IMR-90 (cell line): ENCODE measurements around the gene C3. TPM values are rescaled to one million over a fixed set of nuclear protein-coding genes. Genes with fewer than 3 reads are reported as not detected.

Source experiments
- ATAC-seq: fragments of 200-7000 bp; cut with Tn5 transposase; 2 replicates; pipeline ENCODE4 v1.9.1; 2020; ENCODE audit warnings: low read depth, mild to moderate bottlenecking, moderate library complexity
- BruUV-seq: library from RNA; stranded (reverse); fragments of 400-500 nt; replicated peaks from 2 replicates; lab custom pipeline; 2021; lab: Mats Ljungman, UMichigan
- CTCF ChIA-PET: fragments of 300-600 bp; formaldehyde crosslinking; extraction: SDS; loops from one replicate; lab custom pipeline; 2021; ENCODE audit warnings: antibody characterized with exemption; lab: Yijun Ruan, JAX
- POLR2A ChIA-PET: fragments of 300-600 bp; sonication (Branson Sonifier 250); formaldehyde crosslinking; loops from one replicate; lab custom pipeline; 2022; ENCODE audit warnings: antibody characterized with exemption; ENCODE audit not compliant: unreplicated experiment; lab: Charles Lee
- DNase-seq: peaks from one replicate; pipeline ENCODE4 v3.0.0; 2013
- H2AFZ ChIP-seq: replicated peaks from 2 replicates; pipeline ENCODE3; 2013; ENCODE audit warnings: low read length, mild to moderate bottlenecking; ENCODE audit not compliant: poor library complexity
- H2AK5ac ChIP-seq: 2 replicates; pipeline ENCODE4 v1.6.1; 2013; ENCODE audit warnings: low read depth, low read length, inconsistent platforms
- H2AK9ac ChIP-seq: replicated peaks from 2 replicates; pipeline ENCODE3; 2013; ENCODE audit warnings: mild to moderate bottlenecking, low read depth, low read length, moderate library complexity; ENCODE audit not compliant: poor library complexity
- H2BK120ac ChIP-seq: 2 replicates; pipeline ENCODE4 v1.6.1; 2013; ENCODE audit warnings: low read depth, low read length, inconsistent platforms
- H2BK15ac ChIP-seq: 3 replicates; pipeline ENCODE4 v1.6.1; 2013; ENCODE audit warnings: low read depth, low read length, inconsistent platforms
- H2BK20ac ChIP-seq: 2 replicates; pipeline ENCODE4 v1.6.1; 2013; ENCODE audit warnings: low read depth, mild to moderate bottlenecking, inconsistent platforms, low read length, moderate library complexity
- H2BK5ac ChIP-seq: 2 replicates; pipeline ENCODE4 v1.6.1; 2013; ENCODE audit warnings: mild to moderate bottlenecking, low read depth, low read length, inconsistent platforms; ENCODE audit not compliant: poor library complexity, severe bottlenecking
- H3K14ac ChIP-seq: replicated peaks from 2 replicates; pipeline ENCODE4 v1.6.1; 2013; ENCODE audit warnings: low read depth, low read length, inconsistent platforms
- H3K18ac ChIP-seq: 2 replicates; pipeline ENCODE4 v1.6.1; 2013; ENCODE audit warnings: low read depth, low read length, control low read depth
- H3K23ac ChIP-seq: 2 replicates; pipeline ENCODE4 v1.6.1; 2013; ENCODE audit warnings: low read depth, low read length, inconsistent platforms
- H3K27ac ChIP-seq: 2 replicates; pipeline ENCODE4 v1.5.1; 2013; ENCODE audit warnings: mild to moderate bottlenecking, control low read depth, low read length; ENCODE audit not compliant: insufficient read depth
- H3K27me3 ChIP-seq: 2 replicates; pipeline ENCODE4 v1.6.1; 2013; ENCODE audit warnings: low read length; ENCODE audit not compliant: control insufficient read depth, insufficient read depth
- H3K36me3 ChIP-seq: 2 replicates; pipeline ENCODE4 v1.6.1; 2013; ENCODE audit warnings: low read length, mixed read lengths; ENCODE audit not compliant: control insufficient read depth, insufficient read depth
- H3K4ac ChIP-seq: 2 replicates; pipeline ENCODE4 v1.6.1; 2013; ENCODE audit warnings: low read depth, low read length, inconsistent platforms
- H3K4me1 ChIP-seq: 2 replicates; pipeline ENCODE4 v1.6.1; 2013; ENCODE audit warnings: low read length, mixed read lengths; ENCODE audit not compliant: control insufficient read depth, insufficient read depth
- H3K4me2 ChIP-seq: 2 replicates; pipeline ENCODE4 v1.6.1; 2013; ENCODE audit warnings: low read depth, mild to moderate bottlenecking, control low read depth, low read length, moderate library complexity
- H3K4me3 ChIP-seq: 2 replicates; pipeline ENCODE4 v1.5.1; 2013; ENCODE audit warnings: low read depth, mild to moderate bottlenecking, control low read depth, low read length, moderate library complexity; ENCODE audit not compliant: insufficient read depth
- H3K56ac ChIP-seq: 2 replicates; pipeline ENCODE4 v1.6.1; 2013; ENCODE audit warnings: low read length, inconsistent platforms; ENCODE audit not compliant: insufficient read depth; ENCODE audit errors: extremely low read depth
- H3K79me1 ChIP-seq, 2 experiments: 2 replicates each; pipeline ENCODE4 v1.6.1; 2013; ENCODE audit warnings: low read length in 2 of 2, inconsistent platforms in 1 of 2, low read depth in 1 of 2
- H3K9ac ChIP-seq: 2 replicates; pipeline ENCODE4 v1.6.1; 2013; ENCODE audit warnings: low read depth, low read length, control low read depth
- H3K9me1 ChIP-seq: 2 replicates; pipeline ENCODE4 v1.6.1; 2013; ENCODE audit warnings: low read length, inconsistent platforms; ENCODE audit not compliant: insufficient read depth
- H3K9me3 ChIP-seq: 2 replicates; pipeline ENCODE4 v1.6.1; 2013; ENCODE audit warnings: low read length; ENCODE audit not compliant: control insufficient read depth, insufficient read depth
- H4K20me1 ChIP-seq: 2 replicates; pipeline ENCODE4 v1.6.1; 2013; ENCODE audit warnings: low read length, inconsistent platforms; ENCODE audit not compliant: insufficient read depth
- H4K5ac ChIP-seq: 2 replicates; pipeline ENCODE4 v1.6.1; 2013; ENCODE audit warnings: mild to moderate bottlenecking, low read depth, low read length, control low read depth
- H4K8ac ChIP-seq, 2 experiments: 2 replicates each; pipeline ENCODE4 v1.6.1; 2013; ENCODE audit warnings: low read depth in 2 of 2, low read length in 2 of 2, control low read depth in 1 of 2, inconsistent platforms in 1 of 2
- H4K91ac ChIP-seq: 2 replicates; pipeline ENCODE4 v1.6.1; 2013; ENCODE audit warnings: low read depth, low read length, inconsistent platforms; ENCODE audit not compliant: insufficient read depth
- BHLHE40 ChIP-seq: fragments of 150-350 bp; IDR thresholded peaks from 2 replicates; pipeline ENCODE4 v1.6.1; 2016; ENCODE audit warnings: mild to moderate bottlenecking, low read depth, low read length
- CEBPB ChIP-seq: IDR thresholded peaks from 2 replicates; pipeline ENCODE4 v1.6.1; 2012; ENCODE audit warnings: low read depth, low read length, improper control_type of control experiment
- CHD1 ChIP-seq: IDR thresholded peaks from 2 replicates; pipeline ENCODE4 v1.6.1; 2012; ENCODE audit warnings: low read depth, low read length, improper control_type of control experiment
- FOS ChIP-seq: fragments of 150-350 bp; IDR thresholded peaks from 2 replicates; pipeline ENCODE4 v1.6.1; 2016; ENCODE audit warnings: low read depth, low read length
- MAFK ChIP-seq: IDR thresholded peaks from 2 replicates; pipeline ENCODE4 v1.6.1; 2012; ENCODE audit warnings: low read depth, low read length, improper control_type of control experiment
- MAZ ChIP-seq: IDR thresholded peaks from 2 replicates; pipeline ENCODE4 v1.6.1; 2012; ENCODE audit warnings: low read depth, mild to moderate bottlenecking, low read length, improper control_type of control experiment, moderate library complexity, borderline replicate concordance
- MXI1 ChIP-seq: IDR thresholded peaks from 2 replicates; pipeline ENCODE4 v1.6.1; 2012; ENCODE audit warnings: low read depth, mild to moderate bottlenecking, low read length, moderate library complexity, borderline replicate concordance
- NFE2L2 ChIP-seq: fragments of 150-350 bp; IDR thresholded peaks from 2 replicates; pipeline ENCODE4 v1.6.1; 2016; ENCODE audit warnings: low read depth, mild to moderate bottlenecking, low read length
- POLR2A ChIP-seq: IDR thresholded peaks from 2 replicates; pipeline ENCODE4 v1.6.1; 2012; ENCODE audit warnings: mild to moderate bottlenecking, low read depth, low read length
- RAD21 ChIP-seq: IDR thresholded peaks from 2 replicates; pipeline ENCODE4 v1.6.1; 2012; ENCODE audit warnings: low read length, improper control_type of control experiment
- RCOR1 ChIP-seq: IDR thresholded peaks from 2 replicates; pipeline ENCODE4 v1.6.1; 2012; ENCODE audit warnings: mild to moderate bottlenecking, low read length, improper control_type of control experiment; ENCODE audit not compliant: insufficient replicate concordance
- RFX5 ChIP-seq: IDR thresholded peaks from 2 replicates; pipeline ENCODE4 v1.8.0; 2012; ENCODE audit warnings: low read depth, mild to moderate bottlenecking, low read length, moderate library complexity
- SMC3 ChIP-seq: fragments of 150-350 bp; IDR thresholded peaks from 2 replicates; pipeline ENCODE4 v1.6.1; 2016; ENCODE audit warnings: low read depth, mild to moderate bottlenecking, antibody characterized with exemption, low read length, moderate library complexity
- WGBS, 2 experiments: methylation state at CpG; one replicate each; pipeline versions ENCODE4 v1.1.5 to v1.1.7; 2013; ENCODE audit warnings: missing lambda C conversion rate in 2 of 2; ENCODE audit not compliant: insufficient read length in 1 of 2; ENCODE audit errors: extremely low coverage in 2 of 2; 5-methylcytosine and 5-hydroxymethylcytosine counted together
- dilution Hi-C: fragments of 300-500 bp; cut with HindIII; formaldehyde crosslinking; loops from one replicate; pipeline ENCODE4 v1.14.3; 2018; ENCODE audit warnings: low sequenced_read_pairs; ENCODE audit not compliant: unreplicated experiment
- in situ Hi-C: fragments of 300-500 bp; cut with MboI; formaldehyde crosslinking; loops from 3 replicates; pipeline ENCODE4 v1.14.3; 2019; ENCODE audit warnings: low sequenced_read_pairs, inconsistent platforms, mixed read lengths
- intact Hi-C: fragments of 100-400 bp; cut with micrococcal nuclease; formaldehyde crosslinking; loops from 2 replicates; pipeline ENCODE4 v1.10.0; 2022
- polyA plus RNA-seq, 3 experiments: library from polyadenylated mRNA; depleted of rRNA; stranded (reverse); fragments of >200 nt; gene quantifications; 2 replicates each; pipeline ENCODE4 v1.2.3, GENCODE V29; 2012; ENCODE audit warnings: low replicate concordance in 1 of 3
- total RNA-seq: library from RNA; depleted of rRNA; stranded (reverse); fragments of >200 nt; gene quantifications from 2 replicates; pipeline ENCODE4 v1.2.3, GENCODE V29; 2012
- TF ChIP-seq, protein P1 (sequence below): conservative IDR thresholded peaks from 2 replicates; pipeline ENCODE4 v1.5.1; 2012; ENCODE audit warnings: mild to moderate bottlenecking, low read depth, low read length, improper control_type of control experiment
- TF ChIP-seq, protein P2 (sequence below): fragments of 150-350 bp; IDR thresholded peaks from 2 replicates; pipeline ENCODE4 v1.6.1; 2016; ENCODE audit warnings: low read depth, mild to moderate bottlenecking, low read length, moderate library complexity, borderline replicate concordance
- TF ChIP-seq, protein P3 (sequence below): fragments of 150-350 bp; IDR thresholded peaks from 2 replicates; pipeline ENCODE4 v1.6.1; 2017; ENCODE audit warnings: mild to moderate bottlenecking, antibody characterized with exemption, low read length, low read depth

The C3 gene
- total and polyA plus RNA-seq, 2 of the 4 experiments (the other 2 are of a cell fraction): 0.36 TPM; not detected in 1

DNA sequence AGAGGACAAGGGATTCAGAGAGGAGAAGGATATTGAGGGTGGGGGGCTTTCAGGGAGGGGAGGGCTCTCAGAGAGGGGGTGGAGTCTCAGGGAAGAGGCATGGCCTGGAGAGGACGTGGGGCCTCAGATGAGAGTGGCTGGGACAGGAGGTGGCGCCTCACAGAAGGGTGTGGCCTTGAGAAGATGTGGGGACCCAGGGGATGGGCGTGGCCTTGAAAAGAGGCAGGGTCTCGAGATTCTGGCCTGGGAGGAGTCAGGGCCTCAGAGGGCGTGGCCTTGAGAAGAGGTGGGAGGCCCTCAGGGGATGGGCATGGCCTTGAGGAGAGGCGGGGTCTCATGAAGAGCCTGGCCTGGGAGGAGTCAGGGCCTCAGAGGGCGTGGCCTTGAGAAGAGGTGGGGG, 26.8 kb downstream of the C3 start:
- Histone ChIP-seq H3K27ac (no peak overlapping the region), H3K18ac (no peak overlapping the region), H3K4ac (no peak overlapping the region), H3K9ac (no peak overlapping the region), H3K56ac (no peak overlapping the region), H2BK120ac (no peak overlapping the region), H3K9me1 (no peaks in the 10 kb centered on the region), H3K4me3 (no peak overlapping the region), H3K9me3 (peaks cover 16% of the 10 kb centered on the region; the same call in 1 of the 2 replicates), H3K14ac (no peak overlapping the region), H3K27me3 (no peaks in the 10 kb centered on the region), H3K4me1 (no peaks in the 10 kb centered on the region), H2AK9ac (no peak overlapping the region), H2AFZ (no peak overlapping the region), H4K91ac (no peak overlapping the region), H3K36me3 (no peaks in the 10 kb centered on the region), H3K23ac (no peak overlapping the region), H2AK5ac (no peak overlapping the region), H2BK5ac (no peak overlapping the region), H3K79me1 (no peaks in the 10 kb centered on the region), H4K5ac (no peak overlapping the region), H2BK20ac (no peak overlapping the region), H4K20me1 (no peaks in the 10 kb centered on the region), H3K4me2 (no peak overlapping the region), H4K8ac (no peak overlapping the region), H2BK15ac (no peak overlapping the region)
- POLR2A ChIA-PET: no interaction called here
- dilution Hi-C loops (no loop called here), in situ Hi-C loops (no loop called here), intact Hi-C loops (no loop called here)
- CTCF ChIA-PET: no interaction called here
- TF ChIP-seq CHD1 (no peak), MAZ (no peak), MAFK (no peak), POLR2A (no peak), NFE2L2 (no peak), RAD21 (no peak), RFX5 (no peak), RCOR1 (no peak), CEBPB (no peak), FOS (no peak), SMC3 (no peak), BHLHE40 (no peak), MXI1 (no peak)
- TF ChIP-seq, protein P1, sequence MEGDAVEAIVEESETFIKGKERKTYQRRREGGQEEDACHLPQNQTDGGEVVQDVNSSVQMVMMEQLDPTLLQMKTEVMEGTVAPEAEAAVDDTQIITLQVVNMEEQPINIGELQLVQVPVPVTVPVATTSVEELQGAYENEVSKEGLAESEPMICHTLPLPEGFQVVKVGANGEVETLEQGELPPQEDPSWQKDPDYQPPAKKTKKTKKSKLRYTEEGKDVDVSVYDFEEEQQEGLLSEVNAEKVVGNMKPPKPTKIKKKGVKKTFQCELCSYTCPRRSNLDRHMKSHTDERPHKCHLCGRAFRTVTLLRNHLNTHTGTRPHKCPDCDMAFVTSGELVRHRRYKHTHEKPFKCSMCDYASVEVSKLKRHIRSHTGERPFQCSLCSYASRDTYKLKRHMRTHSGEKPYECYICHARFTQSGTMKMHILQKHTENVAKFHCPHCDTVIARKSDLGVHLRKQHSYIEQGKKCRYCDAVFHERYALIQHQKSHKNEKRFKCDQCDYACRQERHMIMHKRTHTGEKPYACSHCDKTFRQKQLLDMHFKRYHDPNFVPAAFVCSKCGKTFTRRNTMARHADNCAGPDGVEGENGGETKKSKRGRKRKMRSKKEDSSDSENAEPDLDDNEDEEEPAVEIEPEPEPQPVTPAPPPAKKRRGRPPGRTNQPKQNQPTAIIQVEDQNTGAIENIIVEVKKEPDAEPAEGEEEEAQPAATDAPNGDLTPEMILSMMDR: no peak
- TF ChIP-seq, protein P2, sequence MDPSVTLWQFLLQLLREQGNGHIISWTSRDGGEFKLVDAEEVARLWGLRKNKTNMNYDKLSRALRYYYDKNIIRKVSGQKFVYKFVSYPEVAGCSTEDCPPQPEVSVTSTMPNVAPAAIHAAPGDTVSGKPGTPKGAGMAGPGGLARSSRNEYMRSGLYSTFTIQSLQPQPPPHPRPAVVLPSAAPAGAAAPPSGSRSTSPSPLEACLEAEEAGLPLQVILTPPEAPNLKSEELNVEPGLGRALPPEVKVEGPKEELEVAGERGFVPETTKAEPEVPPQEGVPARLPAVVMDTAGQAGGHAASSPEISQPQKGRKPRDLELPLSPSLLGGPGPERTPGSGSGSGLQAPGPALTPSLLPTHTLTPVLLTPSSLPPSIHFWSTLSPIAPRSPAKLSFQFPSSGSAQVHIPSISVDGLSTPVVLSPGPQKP: no peak
- TF ChIP-seq, protein P3, sequence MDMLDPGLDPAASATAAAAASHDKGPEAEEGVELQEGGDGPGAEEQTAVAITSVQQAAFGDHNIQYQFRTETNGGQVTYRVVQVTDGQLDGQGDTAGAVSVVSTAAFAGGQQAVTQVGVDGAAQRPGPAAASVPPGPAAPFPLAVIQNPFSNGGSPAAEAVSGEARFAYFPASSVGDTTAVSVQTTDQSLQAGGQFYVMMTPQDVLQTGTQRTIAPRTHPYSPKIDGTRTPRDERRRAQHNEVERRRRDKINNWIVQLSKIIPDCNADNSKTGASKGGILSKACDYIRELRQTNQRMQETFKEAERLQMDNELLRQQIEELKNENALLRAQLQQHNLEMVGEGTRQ: no peak
- WGBS, 2 experiments: 63% methylated on average over 4 of the region's 7 CpGs; no CpG with 5 or more reads in 1 of the 2 experiments
- no peak for ATAC-seq
- BruUV-seq: no TSS peak
- DNase-seq: no peak
